Prostate gland (tissue), 2 donors: ENCODE measurements around the gene OSBPL9.
"Not testable (repeated sequence)": the region's sequence is repeated elsewhere in the genome, so short reads cannot be mapped to it uniquely, and the experiment has no call there.

Source experiments
- CTCF ChIP-seq, 4 experiments: fragments of 200-600 bp in 2 of 4; fragments of 450-650 bp in 2 of 4; sonication (generic) in 2 of 4; IDR thresholded peaks; 1 replicate in 3 of 4; 2 replicates in 1 of 4; pipeline ENCODE4 v1.5.1; 2016 to 2019; ENCODE audit warnings: antibody characterized with exemption in 4 of 4, mild to moderate bottlenecking in 2 of 4, moderate library complexity in 2 of 4
- POLR2A ChIP-seq: fragments of 450-650 bp; IDR thresholded peaks from one replicate; pipeline ENCODE4 v1.6.1; 2016; ENCODE audit warnings: antibody characterized with exemption, mild to moderate bottlenecking
- POLR2AphosphoS5 ChIP-seq: sonication (generic); formaldehyde crosslinking; IDR thresholded peaks from one replicate; pipeline ENCODE4 v1.6.1; 2017; ENCODE audit warnings: antibody characterized with exemption

DNA sequence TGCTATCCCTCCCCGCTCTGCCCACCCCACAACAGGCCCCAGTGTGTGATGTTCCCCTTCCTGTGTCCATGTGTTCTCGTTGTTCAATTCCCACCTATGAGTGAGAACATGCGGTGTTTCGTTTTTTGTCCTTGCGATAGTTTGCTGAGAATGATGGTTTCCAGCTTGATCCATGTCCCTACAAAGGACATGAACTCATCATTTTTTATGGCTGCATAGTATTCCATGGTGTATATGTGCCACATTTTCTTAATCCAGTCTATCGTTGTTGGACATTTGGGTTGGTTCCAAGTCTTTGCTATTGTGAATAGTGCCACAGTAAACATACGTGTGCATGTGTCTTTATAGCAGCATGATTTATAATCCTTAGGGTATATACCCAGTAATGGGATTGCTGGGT, 84.9 kb downstream of the OSBPL9 start:
- not testable (repeated sequence) for TF ChIP-seq POLR2A; CTCF (IDR thresholded peaks at IDR 0.05); POLR2AphosphoS5
